HG03103 (cell line): Measurements from ENCODE around the gene EFTUD2.

Source experiments
- ATAC-seq: cut with Tn5 transposase; IDR thresholded peaks from one replicate; pipeline ENCODE4 v1.9.1; 2021; ENCODE audit warnings: low read depth; ENCODE audit not compliant: unreplicated experiment

The EFTUD2 gene

DNA sequence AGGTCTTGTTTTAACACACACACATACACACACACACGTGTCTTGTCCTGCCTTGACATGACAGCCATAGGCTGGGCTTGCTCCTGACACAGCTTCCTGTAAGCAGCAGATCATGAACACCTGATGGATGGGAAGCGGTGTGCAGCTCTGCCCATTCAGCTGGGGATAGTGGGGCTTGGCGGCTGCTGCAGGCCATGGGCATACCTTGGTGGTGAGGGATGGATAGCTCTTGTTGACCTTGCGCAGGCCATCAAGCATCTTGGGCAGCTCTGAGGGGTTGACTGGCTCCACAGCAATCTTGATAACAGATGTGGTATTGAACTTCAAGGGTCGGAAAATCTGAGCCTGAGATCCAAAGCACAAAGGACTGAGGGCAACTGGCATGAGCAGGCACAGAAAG lies 39.5 kb downstream of the EFTUD2 start:
- ATAC-seq, result no peak

DNA sequence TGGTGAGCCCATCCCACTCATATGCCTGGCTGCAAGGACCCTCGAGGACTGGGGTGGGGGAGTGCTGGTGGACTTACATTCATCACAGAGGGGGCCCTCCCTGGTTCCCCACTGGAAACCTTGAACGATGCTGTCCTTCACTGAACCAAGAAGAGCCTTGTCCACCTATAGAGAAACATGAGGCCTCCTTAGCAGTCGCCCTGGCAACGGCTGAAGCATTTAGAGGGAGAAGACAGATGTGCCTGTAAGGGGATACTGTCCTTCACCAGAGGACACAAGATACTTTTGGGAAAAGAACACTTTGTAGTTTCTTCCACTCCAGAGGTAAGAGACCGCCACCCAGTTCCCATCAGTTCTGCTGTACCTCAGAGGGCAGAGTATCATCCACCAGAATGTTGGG lies 45.1 kb downstream of the EFTUD2 start:
- ATAC-seq, result no peak

DNA sequence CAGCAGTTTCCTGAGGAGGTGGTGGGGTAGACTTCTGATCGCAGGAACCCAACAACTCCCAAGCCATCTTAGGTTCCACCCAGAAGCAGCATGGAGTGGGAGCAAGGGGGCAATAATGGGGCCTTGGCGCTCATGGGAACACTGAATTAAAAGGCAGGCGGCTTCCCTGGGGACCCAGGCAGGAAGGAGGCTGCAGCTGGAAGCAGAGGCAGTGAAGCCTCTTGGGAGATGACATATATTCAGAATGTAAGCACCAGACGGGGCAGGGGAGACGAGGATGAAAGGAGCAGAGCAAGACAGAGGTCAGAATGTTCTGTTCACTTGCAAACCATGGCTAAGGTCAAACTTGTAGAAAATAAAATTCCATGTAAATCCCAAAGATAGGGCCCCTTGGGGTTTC lies 48.6 kb downstream of the EFTUD2 start:
- ATAC-seq, result no peak

DNA sequence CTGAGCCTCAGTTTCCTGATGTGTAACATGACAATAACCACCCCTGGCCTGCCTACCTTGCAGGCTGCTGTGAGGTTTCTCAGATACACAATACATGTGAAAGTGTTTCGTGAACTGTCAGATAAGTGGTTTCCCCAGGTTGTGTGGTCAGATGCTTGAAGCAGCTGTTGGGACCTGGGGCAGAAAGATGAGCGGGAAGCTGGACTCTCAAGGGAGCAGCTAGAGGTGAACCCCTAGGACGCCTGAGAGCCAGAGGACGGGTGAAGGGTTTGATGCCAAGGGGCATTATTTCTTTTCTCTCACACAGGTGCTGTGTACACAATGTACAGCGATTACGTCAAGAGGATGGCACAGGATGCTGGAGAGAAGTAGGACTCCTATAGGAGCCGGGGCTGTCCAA lies 49.2 kb downstream of the EFTUD2 start:
- ATAC-seq, result no peak

DNA sequence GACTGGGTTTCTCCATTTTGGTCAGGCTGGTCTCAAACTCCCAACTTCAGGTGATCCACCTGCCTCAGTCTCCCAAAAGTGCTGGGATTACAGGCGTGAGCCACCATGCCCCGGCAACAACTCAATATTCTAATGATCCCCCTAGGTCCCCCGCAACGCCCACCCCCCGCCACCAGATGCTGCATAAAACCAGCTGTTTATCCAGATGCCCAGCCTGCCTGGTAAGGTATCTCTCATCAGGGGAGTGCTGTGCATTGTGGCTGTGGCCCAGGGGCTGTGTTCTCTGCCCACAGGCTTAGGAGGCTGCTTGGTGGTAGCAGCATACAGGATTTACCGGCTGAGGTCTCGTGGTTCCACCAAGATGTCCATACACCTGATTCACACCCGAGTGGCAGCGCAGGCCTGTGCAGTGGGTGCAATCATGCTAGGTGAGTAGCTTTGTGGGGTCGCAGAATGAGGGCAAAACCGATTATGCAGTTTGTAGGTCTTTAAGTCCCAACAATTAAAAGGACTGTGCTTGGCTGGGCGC lies 50.2 kb downstream of the EFTUD2 start:
- no peak for ATAC-seq

DNA sequence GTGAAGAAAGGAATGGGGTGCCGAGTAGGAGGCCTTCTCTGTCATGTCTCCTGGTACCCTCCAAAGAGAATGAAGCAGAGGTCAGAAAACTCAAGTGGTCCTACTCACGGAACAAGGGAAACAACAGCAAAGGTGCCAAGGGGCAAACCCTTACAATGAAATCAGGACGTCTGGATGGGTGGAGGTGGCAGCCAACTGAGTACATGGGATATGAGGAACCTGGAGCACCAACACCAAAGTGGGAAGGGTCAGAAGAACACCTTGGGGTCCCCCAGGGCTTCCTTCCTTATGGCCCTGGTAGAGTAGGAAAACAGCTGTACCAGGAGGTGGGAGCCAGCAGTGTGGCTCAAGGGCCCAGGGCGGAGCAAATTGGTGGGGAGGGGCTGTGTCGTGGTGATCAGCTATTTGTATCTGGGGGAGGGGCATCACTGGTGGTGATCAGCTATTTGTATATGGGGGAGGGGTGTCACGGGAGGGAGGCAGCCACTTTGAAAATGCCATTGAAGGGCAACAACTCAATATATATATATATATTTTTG lies 50.9 kb downstream of the EFTUD2 start:
- ATAC-seq, result no peak

DNA sequence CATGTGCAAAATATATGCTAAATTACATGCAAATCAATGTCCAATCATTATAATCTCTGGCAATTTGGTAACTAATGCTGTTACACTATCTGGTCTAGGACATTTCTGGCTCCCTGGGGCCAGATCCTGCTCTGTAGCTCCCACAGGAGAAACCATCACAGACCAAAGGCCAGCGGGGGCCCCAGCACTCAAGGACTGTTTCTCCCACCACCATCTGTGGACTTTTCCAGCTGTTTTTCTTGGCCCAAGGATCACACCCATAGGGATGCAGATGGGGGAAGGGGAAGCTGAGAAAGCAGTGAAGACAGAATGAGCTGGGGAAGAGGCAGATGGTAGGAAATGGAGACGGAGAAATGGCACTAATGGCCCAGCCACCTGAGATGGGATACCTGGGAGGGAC lies 51.7 kb downstream of the EFTUD2 start, which contains the start of gene HIGD1B:
HIGD1B (plus strand) TSS at position 298 of the 400 bp plus-strand sequence. CDS start 270 bp downstream, outside the sequence.
- ATAC-seq, result no peak

DNA sequence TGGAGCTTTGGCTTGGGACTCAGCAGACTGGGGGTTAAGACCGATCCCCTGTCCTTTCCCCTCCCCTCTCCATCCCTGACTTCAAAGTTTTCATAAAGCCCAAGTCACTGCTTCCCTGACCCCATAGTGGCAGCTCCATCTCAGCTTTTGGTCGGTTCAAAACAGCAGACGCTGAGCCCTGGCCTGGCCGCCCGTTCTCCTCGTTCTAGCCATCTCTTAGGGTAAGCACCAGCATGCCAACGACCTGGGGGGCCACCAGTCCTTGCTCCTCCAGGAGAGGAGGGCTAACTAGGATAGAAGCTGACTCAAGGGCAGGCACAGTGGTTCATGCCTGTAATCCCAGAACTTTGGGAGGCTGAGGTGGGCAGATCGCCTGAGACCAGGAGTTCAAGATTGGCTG lies 53.0 kb downstream of the EFTUD2 start:
- no peak for ATAC-seq

DNA sequence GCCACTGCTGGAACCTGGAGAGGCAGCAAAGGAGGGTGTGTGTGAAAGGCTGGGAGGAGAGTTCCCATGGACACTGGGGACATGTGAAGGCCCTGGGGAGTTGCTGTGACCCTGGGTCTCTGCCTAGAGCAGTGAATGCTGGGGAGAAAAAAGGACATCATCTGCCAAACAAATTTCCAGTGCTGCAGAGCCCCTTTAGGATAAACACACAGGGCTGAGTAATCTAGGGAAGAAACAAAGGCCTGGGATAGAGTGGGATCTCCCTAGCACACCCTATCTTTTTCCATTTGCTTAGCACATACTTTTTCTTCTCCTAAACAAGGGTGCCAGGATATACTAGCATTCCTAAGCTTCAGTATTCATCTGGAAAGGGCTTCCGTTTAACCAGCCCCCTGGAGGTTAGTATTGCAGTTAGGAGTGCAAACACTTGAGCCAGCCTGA lies 54.8 kb downstream of the EFTUD2 start:
- ATAC-seq, result no peak

DNA sequence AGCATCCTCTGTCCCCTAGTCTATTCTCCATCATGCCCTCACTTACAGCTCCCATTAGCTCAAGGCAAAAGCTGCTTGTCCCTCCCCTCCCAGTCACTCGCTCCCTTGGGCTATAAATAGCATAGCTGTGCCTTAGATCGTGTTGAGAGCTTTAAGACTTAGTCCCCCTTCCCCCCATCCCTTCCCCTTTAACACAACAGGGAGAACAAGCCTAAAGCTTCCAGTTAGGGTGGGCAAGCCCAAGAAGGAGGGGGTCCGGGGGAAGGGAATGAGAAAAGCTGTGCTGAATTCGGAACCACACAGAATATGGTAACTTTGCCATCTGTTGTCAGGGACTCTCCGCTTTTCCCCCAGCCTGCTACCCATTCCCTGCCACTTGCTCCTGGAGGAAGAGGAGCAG lies 56.5 kb downstream of the EFTUD2 start:
- ATAC-seq, result no peak

DNA sequence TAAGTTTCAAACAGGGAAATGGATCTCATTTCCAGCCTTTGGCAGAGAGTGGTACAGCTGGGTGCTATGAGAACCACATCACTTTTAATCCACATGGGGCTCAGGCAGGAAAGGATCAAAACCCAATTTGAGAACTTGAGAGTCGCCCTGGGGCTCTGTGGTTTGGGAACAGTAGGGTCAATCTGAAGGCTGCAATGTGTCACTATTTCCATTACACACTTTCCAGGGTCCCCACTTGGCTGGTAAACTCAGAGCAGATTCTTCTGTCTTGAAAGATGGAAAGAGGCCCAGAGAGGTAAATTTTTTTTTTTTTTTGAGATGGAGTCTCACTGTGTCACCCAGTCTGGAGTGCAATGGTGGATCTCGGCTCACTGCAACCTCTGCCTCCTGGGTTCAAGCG lies 58.3 kb downstream of the EFTUD2 start:
- ATAC-seq, result no peak

DNA sequence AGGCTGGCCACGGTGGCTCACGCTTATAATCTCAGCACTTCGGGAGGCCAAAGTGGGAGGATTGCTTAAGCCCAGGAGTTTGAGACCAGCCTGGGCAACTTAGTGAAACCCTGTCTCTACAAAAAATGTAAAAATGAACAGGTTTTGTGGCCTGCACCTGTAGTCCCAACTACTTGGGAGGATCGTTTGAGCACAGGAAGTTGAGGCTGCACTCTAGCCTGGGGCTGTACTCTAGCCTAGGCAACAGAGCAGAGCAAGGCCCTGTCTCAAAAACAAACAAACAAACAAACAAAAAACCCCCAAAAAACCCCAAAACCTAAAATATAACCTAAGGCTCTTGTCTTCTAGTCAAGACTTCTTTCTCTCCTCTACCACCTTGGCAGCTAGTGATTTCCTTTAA lies 59.0 kb downstream of the EFTUD2 start:
- no peak for ATAC-seq

DNA sequence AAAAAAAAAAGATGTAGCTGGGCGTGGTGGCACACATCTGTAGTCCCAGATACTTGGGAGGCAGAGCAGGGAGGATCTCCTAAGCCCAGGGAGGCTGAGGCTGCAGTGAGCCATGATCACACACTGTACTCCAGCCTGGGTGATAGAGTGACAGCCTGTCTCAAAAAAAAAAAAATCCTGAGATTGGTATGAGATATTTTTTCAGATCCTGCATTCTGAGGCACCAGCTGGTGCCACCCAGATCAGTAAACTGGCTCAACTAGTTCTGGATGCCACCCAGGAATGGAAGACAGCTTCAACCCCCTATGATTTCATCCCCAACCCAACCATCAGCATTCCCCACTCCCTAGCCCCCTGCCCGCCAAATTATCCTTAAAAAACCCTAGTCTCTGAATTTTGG lies 62.0 kb downstream of the EFTUD2 start:
- no peak for ATAC-seq

DNA sequence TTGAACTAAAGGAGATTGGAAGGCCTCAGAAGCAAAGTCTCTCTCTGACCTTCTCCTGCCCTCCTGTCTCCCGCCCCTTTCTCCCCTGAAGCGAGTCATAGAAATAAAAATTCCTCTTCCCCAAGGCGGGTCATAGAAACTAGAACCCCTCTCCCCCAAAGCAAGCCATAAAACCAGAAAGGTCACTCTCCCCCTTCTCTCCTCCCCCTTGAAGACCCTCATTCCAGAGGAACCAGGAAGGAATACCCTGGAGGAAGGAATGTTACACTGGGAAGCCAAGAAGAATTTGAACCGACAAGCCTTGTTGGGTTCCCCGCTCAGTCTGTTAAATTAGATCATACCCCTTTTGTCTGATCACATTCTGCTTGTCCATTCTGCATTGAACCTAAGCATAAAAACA lies 66.4 kb downstream of the EFTUD2 start:
- no peak for ATAC-seq

DNA sequence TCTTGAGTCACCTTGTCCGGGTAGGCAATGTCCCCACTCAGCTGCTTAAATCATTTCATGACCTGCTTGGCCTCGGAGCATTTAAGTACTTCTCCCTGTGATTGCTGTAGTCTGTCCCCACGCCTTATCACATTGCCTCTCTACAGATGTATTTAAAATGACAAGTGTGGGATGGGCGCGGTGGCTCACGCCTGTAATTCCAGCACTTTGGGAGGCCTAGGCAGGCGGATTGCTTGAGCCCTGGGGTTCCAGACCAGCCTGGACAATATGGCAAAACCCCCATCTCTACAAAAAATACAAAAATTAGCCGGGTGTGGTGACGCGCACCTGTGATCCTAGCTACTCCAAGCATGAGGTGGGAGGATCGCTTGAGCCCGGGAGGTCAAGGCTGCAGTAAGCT lies 67.9 kb downstream of the EFTUD2 start:
- ATAC-seq, result no peak

DNA sequence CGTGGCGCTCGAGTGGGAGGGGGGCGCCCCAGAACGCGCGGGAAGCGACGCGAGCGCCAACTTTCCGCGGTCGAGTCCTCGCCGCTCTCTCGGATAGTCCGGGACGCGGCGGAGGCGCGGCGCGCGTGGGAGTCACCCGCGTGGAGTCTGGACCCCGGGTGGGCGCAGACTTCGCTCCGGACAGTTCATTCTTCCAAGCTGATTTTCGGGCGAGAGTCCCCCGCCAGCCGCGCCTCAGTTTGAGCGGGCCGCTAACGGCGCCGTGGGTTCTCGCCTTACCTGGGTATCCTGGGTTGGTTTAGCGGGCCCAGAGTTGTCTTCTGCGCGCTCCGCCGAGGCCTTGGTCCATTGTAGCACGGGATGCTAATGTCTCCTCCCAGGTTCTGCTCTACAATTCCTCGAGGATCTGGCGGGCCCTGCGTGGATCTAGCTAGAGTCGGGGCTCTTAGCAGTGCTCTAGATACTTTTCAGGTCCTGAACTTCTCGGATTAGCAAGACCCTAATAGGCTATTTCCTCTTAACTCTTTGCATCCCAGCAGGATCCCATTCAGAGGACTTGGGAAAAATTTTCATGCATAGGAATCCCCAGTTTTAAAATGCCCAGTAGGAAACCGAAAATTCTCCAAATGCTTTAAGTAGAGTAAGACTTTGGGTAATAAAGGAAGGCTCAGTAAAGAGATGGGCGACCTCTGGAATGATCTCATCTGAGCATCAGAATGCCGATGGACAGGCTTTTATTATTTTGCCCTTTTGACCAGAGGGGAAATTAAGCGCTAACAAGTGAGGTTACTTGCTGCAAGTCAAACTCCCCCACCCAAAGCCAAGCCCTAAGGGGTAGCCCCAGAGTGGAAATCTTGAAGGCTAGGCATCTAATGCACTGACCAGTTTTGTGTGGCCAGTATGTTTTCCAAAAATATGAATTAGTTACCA lies 68.6 kb downstream of the EFTUD2 start:
- ATAC-seq, result no peak

DNA sequence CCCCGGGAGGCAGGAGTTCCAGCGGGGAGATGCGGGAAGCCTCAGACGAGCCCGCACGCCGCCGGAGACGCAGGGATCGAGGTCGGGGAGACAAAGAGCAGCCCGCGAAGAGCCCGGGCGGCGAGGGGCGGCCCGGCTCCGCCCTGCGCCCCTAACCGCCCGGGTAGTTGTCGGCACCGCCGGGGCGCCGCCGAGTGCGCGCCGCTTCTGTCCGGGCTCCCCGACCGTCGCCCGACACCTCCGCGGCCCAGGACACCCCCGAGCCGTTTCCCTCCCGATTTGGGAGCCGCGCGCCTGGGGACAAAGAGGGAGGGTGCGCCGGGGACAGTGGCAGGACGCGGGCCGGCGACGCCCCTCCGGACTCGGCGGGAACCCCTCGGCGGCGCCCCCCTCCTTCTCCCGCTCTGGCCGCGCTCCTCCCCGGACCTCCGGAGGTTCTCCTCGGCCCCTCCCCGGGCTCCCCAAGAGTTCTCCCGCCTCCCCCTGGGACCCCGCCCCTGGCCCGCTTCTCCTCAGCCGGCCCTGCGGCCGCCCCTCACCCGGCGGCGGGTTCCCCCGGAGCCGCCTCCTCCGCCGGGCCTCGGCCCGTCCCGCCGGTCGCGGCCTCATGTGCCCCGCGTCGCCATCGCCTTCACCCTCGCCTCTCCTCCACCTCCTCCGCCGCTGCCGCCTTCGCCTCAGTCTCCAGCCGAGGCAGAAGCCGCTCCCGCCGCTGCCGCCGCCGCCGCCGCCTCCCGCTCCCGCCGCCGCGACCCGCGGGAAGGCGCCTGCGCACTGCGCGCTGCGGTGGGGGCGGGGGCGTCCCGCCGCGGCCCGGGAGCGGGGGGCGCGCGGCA lies 69.5 kb downstream of the EFTUD2 start, which contains the start of gene GJC1:
GJC1 (minus strand) TSS at position 765 of the 836 bp plus-strand sequence. CDS start 24,470 bp downstream, outside the sequence.
- no peak for ATAC-seq

DNA sequence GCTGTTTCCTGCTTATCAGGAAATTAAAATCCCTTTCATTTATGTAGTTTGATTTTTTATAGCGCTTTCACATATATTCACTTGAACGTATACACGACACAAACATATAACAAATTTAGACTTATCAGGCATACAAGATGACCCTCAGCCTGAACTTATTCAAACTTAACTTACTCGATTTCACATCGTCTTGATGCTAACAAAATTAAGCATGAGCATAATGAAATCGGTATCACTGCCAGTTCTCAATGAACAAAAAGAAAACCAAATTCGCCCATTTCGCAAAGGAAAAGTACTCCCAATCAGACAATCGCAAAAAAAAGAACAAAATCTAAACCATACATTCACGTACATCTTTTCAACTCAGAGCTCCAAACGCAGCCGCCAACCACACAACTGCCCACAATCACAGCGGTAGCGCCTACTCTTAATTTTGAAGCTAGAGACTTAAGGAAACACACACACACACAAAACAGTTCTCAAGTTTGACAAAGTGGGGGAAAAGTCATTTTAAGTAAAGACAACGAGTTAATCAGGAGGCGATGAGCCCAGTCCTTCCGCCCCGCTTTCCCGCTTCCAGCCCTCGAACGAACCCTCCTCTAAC lies 70.2 kb downstream of the EFTUD2 start:
- no peak for ATAC-seq

DNA sequence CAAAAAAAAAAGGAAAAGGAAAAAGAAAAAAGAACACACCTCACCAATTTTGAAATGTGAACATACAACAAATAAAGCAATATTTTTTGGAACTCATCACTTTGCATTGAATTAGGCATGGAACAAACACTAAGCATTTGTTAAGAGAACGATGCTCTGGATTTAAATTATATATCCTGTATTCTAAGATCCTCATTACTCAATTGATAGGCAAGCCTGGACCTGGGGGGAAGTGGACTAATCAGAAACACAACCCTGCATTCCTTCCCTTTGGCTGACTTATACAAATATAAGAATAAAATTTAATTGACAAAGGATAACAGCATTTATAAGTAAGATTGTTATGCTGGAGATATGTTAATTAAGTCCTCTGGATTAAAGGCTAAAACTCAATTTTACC lies 71.4 kb downstream of the EFTUD2 start:
- ATAC-seq, result no peak

DNA sequence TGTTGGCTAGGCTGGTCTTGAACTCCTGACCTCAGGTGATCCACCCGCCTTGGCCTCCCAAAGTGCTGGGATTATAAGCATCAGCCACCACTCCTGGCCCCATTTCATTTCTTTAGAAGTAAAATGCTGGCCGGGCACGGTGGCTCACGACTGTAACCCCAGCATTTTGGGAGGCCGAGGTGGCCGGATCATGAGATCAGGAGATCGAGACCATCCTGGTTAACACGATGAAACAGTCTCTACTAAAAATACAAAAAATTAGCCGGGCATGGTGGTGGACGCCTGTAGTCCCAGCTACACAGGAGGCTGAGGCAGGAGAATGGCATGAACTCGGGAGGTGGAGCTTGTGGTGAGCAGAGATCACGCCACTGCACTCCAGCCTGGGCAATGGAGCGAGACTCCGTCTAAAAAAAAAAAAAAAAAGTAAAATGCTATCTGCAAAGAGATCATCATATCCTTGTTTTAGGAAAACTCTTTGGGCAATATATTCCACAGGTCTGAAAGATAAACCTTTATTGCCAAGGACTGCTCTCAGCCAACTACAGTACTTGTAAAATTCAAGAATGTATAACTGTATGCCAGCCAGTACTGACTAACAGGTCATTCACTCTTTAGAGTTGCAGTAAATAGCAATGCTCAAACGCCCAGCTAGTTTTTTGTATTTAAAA lies 73.0 kb downstream of the EFTUD2 start:
- ATAC-seq, result no peak
